Measurements from ENCODE around the gene FCAMR. TPM values are rescaled to one million over a fixed set of nuclear protein-coding genes. Genes with fewer than 3 reads are reported as not detected.

The FCAMR gene
- total RNA-seq, 1 experiment from 2014 or later, result not detected

DNA sequence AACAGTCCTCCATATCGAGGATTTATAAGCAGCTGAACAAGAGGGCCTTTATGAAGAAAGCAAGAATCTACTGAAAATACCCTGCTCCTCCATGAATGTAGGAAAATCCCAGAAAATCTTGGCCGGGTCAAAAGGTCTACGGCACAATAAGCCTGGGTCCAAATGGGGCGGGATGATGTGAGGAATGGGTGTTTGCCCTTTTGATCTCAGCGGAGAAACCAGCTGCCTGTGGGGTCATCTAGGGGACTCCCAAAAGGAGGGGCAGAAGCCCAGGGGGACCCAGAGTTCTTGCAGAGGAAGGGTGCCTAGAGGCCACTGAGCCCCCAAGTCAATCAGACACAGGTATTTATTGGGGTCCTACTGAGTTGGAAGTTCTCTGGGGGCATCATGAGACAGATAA is 12.6 kb downstream of the FCAMR start:
- no peak for DNase-seq (ENCODE audit: low read depth)

DNA sequence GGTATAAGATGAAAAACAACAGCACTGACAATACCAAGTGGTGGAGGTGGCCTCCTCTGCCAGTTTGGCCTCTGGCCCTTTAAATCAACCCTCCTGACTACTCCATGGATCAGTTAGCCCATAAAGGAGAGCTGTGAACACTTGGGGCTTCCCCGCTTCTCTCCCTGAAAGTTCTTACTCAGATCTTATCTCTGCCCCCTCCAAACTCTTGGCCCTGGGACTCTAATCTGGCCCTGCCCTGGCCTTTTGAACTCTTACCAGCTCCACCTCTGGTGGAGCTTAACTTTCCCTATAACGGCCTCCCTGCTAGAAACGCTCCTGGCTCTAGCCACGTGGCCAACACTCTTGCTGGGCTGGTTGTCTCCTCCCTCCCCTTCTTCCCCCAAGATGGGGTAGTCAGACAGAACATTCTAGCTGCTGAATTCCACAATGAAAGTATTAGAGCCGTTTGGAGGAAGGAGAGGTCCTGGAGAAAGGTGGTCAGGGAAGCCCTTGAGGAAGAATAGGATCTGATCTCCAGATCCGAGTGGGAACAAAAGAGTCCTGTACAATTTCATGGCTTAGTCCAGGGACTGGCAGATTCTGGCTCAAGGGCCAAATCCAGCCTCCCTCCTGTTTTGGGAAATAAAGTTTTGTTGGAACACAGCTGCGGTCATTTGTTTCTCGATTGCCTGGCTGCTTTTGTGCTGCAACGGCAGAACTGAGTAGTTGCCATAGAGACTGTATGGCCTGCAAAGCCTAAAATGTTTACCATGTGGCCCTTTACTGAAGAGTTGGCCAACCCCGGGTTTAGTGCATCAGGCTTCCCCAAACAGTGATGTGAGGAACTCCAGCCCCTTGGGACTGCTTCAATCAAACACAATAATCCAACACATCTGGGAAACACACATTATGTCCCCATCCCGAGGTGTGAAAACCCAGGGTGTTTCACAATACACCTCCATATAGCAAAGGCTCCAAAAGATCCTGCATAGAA is 14.5 kb downstream of the FCAMR start:
- no peak for DNase-seq (ENCODE audit: low read depth)

DNA sequence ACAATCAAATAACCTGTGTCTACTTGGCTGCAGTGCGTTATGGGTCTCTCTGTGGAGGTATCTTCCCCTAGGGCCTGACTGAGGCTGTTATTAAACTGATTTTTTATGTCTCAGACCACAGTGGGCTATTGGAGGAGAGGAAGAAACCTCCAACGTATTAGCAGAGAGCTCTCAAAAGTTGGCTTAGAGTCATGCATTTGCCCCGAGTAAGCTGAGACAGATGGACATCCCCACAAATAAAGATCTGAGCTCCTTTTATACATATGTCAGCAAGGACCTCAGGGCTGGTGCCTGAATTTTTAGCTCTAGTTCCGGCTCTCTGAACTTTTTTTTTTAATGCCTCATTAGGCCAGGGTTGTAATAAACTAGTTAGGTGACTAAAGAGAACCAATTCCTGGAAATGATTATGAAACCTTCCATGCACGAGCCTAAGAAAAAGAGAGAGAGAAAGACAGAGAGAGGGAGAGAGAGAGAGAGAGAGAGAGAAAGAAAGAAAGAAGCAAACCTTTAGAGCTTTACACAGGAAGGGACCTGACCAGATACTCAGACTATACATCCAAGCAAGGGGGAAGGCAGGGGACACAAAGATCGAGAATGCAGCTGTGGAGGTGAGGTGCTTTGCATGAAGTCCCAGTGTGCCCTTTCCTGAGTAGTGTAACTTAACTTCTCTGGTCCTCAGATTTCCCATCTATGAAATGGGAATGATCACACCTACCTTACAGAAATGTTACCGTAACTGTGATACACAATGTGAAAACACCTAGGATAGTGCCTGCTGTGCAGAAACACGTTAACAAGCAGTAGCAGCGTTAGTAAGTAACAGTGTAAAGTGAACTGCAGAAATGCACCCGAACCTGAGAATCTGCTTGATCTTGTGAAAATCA is 15.6 kb downstream of the FCAMR start:
- no peak for DNase-seq (ENCODE audit: low read depth)

DNA sequence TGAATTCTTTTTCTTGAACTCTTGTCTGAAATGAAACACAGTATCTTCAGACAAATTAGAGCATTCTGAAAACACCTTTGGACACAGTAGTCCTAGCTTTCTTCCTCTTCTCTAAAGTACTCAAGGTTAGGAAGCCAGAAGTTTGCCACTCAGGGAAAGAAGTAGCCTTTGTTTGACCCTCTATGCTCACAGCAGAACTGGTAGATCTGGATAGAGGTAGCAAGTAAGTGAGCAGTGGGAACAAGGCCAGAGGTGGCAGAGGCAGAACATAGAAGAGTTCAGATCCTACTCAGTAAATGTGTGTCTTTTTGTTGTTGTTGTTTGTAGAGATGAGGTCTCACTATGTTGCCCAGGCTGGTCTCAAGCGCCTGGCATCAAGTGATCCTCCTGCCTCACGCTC is 16.6 kb downstream of the FCAMR start:
- DNase-seq (ENCODE audit: low read depth), result no peak

DNA sequence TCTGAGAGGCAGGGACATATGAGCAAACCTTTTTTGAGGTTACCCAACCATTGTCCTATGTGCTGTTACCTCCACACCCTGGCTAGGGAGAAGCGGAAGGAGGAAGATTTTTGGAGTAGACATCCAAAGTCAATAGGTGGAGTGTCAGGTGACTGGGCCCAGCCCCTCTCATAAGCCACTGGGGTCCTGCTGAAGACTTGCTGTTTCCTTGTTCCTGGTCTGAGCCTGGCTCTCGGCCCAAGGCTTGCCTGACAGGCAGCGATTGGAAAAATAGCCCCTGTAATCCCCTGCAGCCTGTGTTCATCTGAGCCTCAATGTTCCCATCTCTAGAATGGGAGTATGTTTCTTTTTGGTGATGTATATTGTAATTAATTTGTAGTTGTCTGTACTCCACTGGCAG is 17.1 kb downstream of the FCAMR start:
- no peak for DNase-seq (ENCODE audit: low read depth)

DNA sequence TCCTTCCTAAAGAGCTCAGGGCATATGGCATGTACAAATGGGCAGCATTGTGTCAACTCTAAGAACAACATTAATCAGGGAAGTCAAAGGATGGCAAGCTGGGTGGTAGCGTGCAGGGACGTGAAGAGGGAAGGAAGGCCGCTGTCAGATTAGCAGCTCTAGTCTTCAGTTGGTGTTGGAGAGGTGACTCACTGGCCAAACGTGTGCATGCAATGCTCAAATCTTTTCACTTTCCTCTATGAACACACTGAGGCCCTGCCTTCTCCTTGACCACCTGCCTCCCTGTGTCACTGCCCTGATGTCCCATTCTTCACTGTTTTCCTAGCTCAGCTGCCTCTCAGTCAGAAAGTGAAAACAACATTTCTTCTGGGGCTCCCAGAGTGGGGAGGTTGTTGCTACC is 18.1 kb downstream of the FCAMR start:
- peak; percentile 39 for DNase-seq (ENCODE audit: low read depth)

DNA sequence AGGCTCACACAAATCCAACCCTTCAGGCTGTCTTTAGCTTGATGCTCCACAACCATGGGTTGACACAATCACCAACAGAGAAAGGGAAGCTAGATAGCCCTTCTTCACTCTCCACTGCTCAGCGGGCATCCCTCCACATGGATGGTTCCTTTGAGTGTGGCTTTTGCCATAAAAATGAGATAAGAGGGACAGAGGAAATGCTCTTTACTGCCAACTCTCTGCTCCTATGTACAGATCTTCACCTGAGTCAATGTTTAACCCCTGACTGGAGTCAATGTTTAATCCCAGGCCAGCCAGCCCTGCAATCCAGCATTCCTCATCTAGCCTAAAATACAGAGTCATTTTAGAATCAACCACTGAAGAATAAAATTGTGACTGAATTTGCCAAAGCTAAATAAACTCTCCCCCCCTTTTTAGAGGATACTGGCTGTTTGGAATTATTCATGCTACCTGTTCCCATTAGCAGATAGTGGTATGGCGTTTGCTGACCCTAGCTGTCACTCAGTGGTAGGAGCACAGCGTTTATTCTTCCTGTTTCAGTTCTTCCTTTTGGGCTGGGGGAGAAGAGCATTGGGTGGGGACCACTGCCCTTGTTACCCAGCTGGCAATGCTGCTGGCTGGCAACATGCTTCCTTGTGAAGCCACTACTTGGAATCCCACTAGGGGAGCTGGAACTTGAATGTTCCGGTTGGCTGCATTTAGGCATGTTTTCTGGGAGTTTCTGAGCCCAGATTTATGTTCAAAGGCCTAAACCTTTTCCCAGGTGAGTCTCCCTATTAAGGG is 18.8 kb downstream of the FCAMR start:
- no peak for DNase-seq (ENCODE audit: low read depth)

DNA sequence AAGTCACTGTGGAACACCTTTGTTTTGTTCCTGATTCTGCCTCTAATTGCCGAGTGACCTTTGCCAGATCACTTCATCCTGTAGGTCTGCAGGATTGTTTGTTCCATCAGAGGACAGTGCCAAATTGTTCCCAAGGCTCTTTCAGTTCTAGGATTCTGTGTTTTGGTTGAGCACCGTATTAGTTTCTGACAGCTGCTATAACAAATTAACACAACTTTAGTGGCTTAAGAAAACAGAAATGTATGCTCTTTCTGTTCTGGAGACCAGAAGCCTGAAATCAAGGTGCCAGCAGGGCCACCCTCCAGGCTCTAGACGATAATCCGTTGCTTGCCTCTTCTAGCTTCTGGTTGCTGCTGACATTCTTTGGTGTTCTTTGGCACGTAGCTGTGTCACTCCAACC is 20.6 kb downstream of the FCAMR start:
- DNase-seq (ENCODE audit: low read depth), result no peak

DNA sequence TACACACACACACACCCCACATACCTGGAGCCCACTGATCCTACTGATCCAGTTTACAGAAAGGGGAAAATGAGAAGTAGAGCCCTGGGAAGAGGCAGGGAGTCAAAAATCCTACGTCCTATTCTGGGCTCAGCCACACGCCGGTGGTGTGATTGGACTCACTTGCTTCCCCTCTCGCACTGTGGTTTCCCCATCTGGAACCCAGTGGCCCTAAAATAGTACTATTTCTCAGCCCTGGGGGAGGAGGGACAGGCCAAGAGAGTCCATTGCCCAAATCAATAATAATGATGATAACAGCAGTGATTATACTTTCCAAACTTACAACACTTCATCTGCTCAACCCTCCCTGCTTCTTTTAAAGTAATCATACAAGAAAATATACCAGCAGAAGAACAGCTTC is 21.1 kb downstream of the FCAMR start:
- DNase-seq (ENCODE audit: low read depth), result no peak

DNA sequence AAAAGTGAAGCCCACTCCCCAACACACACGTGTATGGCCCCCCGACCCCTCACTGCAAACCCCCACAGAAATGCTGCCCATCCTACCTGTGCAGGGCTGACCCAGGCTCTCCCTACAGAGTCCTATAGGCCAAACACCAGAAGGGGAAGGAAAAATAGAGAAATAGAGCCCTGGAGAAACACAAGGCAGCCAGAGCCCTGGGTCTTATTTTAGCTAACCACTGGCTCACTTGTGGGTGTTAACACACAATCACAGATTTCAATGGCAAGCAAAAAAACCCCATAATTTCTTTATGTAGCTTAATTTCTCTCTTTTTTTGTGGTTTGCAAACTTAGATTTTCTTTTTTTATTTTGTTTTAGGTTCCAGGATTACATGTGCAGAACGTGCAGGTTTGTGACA is 23.0 kb downstream of the FCAMR start:
- DNase-seq (ENCODE audit: low read depth), result no peak

DNA sequence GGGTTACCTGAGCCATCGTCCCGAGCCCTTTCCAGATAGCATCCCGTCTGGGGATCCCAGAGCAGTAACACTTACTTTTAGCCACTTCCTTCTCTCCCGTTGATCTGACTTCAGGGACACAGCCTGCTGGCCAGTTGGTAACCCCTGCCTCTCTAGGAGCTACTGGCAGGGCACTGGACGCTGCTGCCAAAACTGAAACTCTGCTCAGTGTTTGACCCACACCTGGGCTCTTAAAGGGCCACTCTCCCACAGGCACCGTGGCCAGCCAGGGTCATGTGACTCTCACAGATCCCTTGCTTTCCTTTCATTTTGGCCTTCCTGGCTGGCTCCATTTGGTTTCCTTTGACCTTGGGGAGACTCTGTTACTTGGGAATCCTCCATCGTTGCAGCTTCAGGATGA is 24.0 kb downstream of the FCAMR start, which contains the start of gene PIGR:
Gene PIGR (minus strand): TSS at position 206 of the 400 bp plus-strand sequence. CDS start 5,935 bp downstream, outside the sequence.
- DNase-seq (ENCODE audit: low read depth), result no peak

DNA sequence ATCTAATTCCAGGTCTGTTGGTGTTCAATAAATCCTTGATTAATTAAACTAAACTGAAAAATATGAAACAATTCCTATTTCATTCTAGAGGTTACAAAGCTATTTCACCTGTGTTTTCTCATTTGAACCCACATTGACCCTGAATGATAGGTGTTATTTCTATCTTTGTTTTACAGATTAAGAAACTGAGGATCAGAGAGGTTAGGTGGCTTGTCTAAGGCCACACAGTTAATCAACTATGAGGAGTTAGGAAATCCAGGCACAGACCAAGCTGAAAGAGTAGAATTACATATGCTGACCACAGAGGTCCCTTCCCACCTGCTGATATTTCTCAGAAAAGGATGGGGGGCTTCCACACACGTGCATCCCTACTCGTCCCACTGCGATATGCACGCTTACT is 24.5 kb downstream of the FCAMR start:
- DNase-seq (ENCODE audit: low read depth), result no peak

DNA sequence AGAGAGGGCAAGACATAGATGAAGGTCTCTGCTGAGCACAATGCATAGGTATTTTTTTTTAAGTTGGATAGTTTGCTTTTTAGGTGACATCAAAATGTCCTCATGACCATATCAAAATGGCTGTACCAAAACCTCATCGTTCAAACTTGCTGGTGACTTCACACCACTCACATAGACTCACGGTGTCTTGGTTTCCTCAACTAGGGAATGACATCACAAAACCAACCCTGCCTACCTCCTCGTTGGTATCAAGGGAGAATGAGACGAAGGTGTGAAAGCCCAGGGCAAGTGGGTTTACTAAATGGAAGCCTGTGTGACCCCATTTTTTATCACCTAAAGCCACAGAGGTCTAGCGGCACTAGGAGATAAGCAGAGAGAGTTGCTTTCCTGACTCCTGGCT is 25.6 kb downstream of the FCAMR start:
- DNase-seq (ENCODE audit: low read depth), result no peak

DNA sequence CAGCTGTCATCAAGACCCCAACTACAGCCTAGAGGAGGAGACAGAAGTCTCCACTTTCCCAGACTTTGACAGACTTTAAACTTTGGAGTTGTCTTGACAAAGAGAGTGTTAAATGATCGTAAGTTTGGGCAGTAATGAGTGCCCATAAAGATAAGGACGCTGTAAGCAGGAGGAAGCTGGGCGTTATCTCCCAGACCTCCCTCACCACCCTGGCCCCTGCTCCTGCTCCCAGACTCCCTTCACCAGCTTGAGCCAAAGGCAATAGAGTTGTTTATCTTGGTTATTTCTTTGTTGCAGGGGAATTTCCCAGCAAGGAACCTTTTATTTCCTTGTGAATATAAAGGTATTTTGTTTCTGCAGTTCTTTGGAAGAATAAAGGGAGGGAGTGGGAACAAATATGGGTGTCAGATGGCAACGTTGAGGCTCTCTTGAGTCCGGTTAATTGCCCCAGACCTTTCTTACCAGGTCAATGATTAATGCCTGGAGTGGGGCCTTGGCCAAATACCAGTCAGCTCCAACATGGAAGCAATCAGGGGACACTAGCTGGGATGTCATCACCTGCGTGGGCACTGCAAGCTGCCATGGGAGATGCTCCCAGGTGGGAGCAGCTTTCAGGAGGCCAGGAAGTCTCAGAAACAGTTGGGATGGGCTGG is 28.4 kb downstream of the FCAMR start:
- DNase-seq (ENCODE audit: low read depth), result no peak

DNA sequence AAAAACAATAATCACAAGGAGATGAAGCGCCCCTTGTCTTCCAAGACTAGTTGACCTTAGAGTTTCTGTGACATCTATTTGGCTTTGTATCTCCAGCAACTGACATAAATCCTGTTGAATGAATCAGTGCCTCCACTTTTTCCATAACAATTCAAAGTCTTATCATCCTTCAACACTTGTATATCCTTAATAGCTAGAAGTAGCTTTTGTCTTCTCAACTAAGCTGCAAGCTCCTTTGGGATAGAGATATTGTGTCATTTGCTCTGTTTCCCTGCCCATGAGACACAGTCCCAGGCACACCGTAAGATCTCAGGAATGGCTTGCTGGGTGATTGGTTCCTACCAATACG is 29.7 kb downstream of the FCAMR start:
- DNase-seq (ENCODE audit: low read depth), result no peak

DNA sequence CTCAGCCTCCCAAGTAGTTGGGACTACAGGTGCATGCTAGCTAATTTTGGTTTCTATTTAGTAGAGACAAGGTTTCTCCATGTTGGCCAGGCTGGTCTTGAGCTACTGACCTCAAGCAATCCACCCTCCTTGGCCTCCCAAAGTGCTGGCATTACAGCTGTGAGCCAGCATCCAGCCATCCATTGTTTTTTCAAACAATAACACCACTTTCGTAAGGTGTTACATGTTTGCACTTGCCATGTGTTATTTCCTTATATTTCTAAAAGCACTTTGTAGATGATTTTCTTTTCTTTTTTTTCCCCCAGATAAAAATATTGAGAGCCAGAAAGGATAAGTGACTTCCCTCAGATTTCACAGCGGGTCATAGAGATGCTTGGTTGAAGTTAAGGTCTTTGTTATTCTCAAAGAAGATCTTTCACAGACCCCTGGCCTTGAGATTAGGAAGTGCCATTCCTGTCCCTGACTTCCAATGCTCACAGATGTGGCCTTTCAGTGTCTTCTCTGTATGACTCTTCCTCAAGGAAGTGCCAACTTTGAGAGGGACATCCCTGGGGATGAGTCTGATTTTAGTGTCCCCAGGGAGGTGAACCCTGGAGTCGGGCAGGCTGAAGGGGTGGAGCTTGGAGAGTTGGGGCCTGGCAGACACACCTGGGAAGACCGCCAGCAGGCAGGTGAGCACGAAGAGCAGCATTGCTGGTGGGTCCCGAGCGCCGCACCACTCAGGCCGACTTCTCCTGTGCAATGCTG is 30.2 kb downstream of the FCAMR start:
- DNase-seq (ENCODE audit: low read depth), result no peak

DNA sequence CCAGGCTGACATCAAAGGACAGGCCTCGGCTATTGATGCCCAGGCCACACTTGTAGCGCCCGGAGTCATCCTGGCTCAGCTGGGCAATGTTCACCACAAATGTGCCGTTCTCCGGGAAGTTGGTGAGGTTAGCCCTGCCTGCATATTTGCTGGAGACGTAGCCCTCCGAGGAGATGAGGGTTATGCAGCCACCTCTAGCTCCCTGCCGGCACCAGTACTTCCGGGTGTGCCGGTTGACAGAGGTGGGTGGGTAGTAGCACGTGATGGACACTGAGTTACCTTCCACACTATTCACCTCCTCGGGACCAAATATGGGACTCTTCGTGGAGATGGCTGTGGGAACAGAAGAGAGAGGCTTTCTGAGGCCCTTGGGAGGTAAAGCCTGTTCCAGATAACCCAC is 31.1 kb downstream of the FCAMR start:
- no peak for DNase-seq (ENCODE audit: low read depth)

DNA sequence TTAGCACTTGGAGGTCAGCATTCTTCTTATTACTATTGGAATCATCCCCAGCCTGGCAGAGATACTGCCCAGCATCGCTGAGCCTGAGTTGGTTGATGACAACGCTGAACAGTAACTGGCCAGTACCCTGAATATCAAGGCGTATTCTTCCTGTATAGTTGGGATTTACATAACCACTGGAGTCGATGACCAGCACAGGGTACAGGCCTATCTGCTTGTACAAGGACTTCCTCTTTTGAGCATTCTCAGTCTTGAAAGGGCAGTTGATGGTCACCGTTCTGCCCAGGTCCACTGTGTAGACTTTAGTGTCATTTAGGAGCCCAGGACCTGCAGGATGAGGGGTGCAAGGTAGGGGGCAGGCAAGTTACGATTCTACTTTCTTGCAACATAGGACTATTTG is 32.8 kb downstream of the FCAMR start:
- DNase-seq (ENCODE audit: low read depth), result no peak

DNA sequence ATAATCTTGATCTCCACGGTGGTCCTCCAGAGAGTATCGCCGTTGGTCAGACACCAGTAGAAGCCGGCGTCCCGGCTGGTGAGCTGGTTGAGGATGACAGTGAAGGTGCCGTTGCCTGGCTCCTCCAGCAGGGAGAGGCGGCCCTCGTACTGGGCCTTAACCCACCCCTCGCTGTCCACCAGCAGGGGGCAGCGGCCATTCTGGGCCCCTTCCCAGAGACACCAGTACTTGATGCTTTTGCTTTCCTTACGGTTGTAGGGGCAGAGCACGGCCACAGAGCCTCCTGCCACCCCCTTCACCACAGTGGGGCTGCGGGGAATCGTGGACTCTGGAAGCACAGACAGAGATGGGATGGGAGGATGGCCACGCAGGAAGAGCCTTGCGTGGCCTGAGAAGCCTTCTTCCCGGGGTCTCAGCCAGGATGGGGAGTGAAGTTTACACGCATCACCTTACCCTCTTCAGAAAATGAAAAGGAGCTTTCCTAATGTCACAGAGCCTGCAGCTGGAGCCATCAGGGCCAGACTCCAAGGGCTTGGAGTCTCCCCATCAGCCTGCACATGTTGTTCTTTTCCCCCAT is 34.7 kb downstream of the FCAMR start:
- DNase-seq (ENCODE audit: low read depth), result peak; percentile 65

DNA sequence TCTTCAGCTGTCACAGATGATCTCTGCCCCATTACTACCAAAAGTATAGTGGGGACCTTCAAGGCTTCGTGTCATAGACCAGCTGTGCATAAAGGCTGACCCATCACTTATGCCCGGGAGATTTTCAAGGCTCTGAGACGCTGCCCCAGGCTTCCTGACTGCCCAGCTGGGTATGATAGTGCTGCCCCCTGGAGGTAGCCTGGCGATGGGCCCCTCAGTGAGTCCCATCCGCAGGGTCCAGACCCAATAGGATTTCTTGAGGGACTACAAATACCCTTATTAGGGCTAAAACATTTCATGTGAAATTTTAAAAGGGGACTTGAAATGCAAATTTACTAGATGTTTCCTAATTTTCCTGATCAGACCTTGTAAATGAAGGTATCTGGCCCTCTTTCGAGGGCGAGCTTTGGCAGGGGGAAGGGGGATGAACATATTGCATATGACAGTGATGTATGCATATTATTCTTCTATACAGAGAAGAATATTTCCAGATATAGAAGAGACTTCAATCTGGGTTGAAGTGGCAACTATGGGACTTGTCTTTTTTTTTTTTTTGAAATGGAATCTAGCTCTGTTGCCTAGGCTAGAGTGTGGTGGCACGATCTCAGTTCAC is 36.8 kb downstream of the FCAMR start:
- DNase-seq (ENCODE audit: low read depth), result peak; percentile 42

All from Daoy (cell line).